Measurements from ENCODE around the gene PTPRS.
"Not testable (repeated sequence)": the region's sequence is repeated elsewhere in the genome, so short reads cannot be mapped to it uniquely, and the experiment has no call there.

PTPRS gene

DNA sequence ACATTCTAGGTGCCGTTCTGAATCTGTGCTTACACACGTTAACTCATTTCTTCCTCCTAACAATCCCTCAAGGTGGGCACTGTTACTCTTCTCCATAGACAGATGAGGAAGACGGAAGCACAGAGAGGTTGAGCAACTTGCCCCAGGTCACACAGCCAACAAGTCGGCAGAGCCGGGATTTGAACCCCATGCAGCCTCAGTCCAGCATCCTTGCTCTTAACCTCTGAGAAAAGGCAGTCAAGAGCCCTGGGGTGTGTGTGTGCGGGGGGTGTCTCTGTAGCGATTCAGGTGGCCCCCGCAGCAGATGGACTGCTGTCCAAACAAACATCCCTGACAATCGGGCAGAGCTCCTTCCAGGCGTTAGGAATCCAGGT lies 6.3 kb downstream of the PTPRS start:
- no peak for DNase-seq (ENCODE audit: low read depth)
- TF ChIP-seq, protein P1, sequence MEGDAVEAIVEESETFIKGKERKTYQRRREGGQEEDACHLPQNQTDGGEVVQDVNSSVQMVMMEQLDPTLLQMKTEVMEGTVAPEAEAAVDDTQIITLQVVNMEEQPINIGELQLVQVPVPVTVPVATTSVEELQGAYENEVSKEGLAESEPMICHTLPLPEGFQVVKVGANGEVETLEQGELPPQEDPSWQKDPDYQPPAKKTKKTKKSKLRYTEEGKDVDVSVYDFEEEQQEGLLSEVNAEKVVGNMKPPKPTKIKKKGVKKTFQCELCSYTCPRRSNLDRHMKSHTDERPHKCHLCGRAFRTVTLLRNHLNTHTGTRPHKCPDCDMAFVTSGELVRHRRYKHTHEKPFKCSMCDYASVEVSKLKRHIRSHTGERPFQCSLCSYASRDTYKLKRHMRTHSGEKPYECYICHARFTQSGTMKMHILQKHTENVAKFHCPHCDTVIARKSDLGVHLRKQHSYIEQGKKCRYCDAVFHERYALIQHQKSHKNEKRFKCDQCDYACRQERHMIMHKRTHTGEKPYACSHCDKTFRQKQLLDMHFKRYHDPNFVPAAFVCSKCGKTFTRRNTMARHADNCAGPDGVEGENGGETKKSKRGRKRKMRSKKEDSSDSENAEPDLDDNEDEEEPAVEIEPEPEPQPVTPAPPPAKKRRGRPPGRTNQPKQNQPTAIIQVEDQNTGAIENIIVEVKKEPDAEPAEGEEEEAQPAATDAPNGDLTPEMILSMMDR (IDR thresholded peaks at IDR 0.05; ENCODE audit: low read length, missing control alignments), result no peak
- no peak overlapping the region for H3K4me3 ChIP-seq (replicated peaks; ENCODE audit: low read depth, low read length)

DNA sequence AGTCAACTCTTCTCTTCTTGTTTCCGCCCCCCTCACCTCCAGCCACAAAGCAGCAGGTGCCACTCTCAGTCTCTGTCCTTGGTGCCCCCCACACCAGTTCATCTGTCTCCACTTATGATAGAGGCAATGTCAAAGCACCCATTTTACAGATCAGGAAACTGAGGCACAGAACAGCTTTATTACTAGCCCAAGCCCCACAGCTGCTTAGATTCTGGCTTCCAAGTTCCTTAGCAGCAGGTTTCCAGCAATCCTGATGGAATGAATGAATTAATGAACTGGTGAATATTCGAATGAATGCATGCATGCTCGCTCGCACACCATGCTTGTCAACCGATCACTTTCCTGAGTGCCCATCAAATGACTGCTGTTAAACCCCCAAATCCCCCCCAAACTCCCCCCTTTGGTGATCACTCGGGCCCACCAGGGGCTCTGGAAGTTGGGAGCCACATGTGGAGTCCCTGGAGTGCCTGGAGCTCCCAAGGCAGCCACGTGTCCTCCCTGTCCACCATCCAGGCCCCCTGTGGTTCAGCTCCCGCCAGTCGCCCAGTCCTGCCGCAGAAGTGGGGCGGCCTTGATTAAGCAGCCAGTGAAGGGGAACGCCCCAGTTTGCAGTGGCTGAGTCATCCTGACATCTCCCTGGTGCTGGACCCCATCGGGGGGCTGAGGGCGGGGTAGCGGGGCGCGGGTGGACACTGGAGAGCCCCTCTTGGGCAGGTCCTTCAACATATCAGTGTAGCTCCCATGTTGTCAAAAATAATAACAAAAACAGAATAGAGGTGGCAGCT lies 6.8 kb downstream of the PTPRS start:
- DNase-seq (ENCODE audit: low read depth), result no peak
- TF ChIP-seq, protein P1 (IDR thresholded peaks at IDR 0.05; ENCODE audit: low read length, missing control alignments), result no peak
- no peak overlapping the region for H3K4me3 ChIP-seq (replicated peaks; ENCODE audit: low read depth, low read length)

DNA sequence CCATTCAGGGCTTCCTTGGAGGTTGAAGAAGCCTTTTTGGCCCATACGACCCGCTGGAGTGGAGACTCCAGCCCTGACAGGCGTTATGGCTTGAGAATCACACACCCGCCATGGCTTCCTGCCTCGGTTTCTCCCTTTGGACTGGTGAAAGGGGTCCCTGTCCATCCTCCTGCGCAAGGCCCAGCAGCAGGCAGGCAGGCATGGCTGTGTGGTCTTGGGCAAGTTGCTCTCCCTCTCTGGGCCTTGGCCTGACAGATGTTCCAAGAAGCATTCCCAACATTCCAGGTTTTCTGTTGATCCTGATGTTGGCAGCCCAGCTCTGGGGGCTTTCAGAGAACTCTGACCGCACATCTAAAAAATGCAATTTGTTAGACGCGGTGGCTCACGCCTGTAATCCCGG lies 8.1 kb downstream of the PTPRS start:
- no peak for DNase-seq (ENCODE audit: low read depth)
- H3K4me3 ChIP-seq (replicated peaks; ENCODE audit: low read depth, low read length), result no peak overlapping the region
- TF ChIP-seq, protein P1 (IDR thresholded peaks at IDR 0.05; ENCODE audit: low read length, missing control alignments), result no peak

DNA sequence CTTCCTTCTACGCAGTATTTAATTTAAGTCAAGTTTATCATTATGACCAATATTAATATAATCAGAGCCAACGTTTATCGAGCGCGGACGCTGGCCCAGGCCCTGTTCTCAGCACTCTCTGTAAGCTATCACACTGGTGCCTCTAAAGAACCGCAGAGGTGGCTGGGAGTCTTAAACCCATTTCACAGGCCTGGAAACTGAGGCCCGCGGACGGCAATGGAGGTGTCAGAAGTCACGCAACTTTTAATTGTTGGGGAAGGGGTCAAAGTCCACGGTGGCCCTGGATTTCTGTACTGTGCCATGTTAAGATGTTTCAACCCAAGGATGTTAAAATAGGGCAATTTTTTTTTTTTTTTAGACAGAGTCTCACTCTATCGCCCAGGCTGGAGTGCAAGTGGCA lies 8.8 kb downstream of the PTPRS start:
- DNase-seq (ENCODE audit: low read depth), result no peak
- no peak overlapping the region for H3K4me3 ChIP-seq (replicated peaks; ENCODE audit: low read depth, low read length)
- TF ChIP-seq, protein P1 (IDR thresholded peaks at IDR 0.05; ENCODE audit: low read length, missing control alignments), result no peak

DNA sequence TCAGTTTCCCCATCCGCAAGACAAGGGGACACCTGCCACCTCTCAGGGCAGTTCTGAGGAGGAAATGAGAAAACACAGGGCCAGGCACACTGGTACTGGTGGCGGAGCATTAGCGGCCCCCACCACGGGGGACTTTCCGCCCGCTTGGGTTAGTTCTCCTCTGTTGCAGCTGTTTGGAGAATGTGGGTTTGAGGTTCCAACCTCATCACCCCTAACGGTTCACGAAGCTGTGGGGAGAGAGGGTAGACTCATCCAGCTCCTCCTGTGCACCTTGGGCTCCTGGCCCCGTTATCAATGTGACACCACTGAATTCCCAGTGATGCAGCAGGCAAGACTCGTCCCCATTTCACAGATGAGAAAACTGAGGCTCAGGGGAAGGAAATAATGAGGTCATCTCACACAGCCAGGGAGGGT lies 10.3 kb downstream of the PTPRS start:
- TF ChIP-seq, protein P1 (IDR thresholded peaks at IDR 0.05; ENCODE audit: low read length, missing control alignments), result no peak
- H3K4me3 ChIP-seq (replicated peaks; ENCODE audit: low read depth, low read length), result no peak overlapping the region
- DNase-seq (ENCODE audit: low read depth), result no peak

DNA sequence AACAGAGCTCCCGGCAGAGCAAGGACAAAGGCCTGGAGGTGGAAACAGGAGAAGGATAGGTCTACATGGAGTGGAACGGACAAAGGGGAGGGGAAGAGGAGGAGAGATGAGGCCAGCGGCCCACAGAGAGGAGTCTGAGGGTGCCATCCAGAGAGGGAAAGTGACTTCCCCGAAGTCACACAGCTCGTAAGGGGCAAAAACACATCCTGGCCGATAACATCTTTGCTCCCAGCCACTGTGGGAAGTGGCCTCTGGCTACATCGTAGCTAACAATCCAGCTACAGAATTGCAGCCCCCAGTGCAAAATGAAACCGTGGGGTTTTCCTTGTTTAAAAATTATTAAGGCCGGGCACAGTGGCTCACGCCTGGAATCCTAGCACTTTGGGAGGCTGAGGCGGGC lies 11.5 kb downstream of the PTPRS start:
- TF ChIP-seq, protein P1 (IDR thresholded peaks at IDR 0.05; ENCODE audit: low read length, missing control alignments), result no peak
- no peak overlapping the region for H3K4me3 ChIP-seq (replicated peaks; ENCODE audit: low read depth, low read length)
- no peak for DNase-seq (ENCODE audit: low read depth)

DNA sequence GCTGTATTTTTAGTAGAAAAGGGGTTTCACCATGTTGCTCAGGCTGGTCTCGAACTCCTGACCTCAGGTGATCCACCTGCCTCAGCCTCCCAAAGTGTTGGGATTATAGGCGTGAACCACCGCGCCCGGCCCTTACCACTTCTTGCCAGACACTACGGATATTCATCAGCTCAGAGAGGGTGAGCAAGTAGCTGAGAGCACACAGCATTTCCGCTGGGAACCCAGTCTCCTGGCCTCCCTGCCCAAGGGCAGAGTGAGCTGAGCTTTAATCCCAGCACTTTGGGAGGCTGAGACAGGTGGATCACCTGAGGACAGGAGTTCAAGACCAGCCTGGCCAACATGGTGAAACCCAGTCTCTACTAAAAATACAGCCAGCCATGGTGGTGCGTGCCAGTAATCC lies 12.2 kb downstream of the PTPRS start:
- H3K4me3 ChIP-seq (replicated peaks; ENCODE audit: low read depth, low read length); DNase-seq (ENCODE audit: low read depth): not testable (repeated sequence)
